HG03280 (cell line): Measurements from ENCODE around the gene MYLK2.

ENCODE experiments used
- ATAC-seq: cut with Tn5 transposase; IDR thresholded peaks from one replicate; pipeline ENCODE4 v1.9.1; 2021; ENCODE audit warnings: mild to moderate bottlenecking, moderate library complexity; ENCODE audit not compliant: unreplicated experiment

Gene MYLK2

GRCh38 chr20:31833931-31834521, 14.9 kb downstream of the MYLK2 start:
- no peak for ATAC-seq

- ATAC-seq = no peak
These were observed 16.4 kb downstream of the MYLK2 start for GRCh38 chr20:31835554-31835953.

- ATAC-seq = peak; percentile 60
These were observed 17.1 kb downstream of the MYLK2 start for GRCh38 chr20:31835977-31836852.

- ATAC-seq = no peak
These were observed 17.9 kb downstream of the MYLK2 start for GRCh38 chr20:31836853-31837608.

- no peak for ATAC-seq
These were observed 18.8 kb downstream of the MYLK2 start for GRCh38 chr20:31837896-31838397.

- no peak for ATAC-seq
These were observed 19.6 kb downstream of the MYLK2 start for GRCh38 chr20:31838646-31839292.

- no peak for ATAC-seq
These were observed 20.8 kb downstream of the MYLK2 start for GRCh38 chr20:31839782-31840487.

GRCh38 chr20:31840906-31841816, 22.0 kb downstream of the MYLK2 start:
- no peak for ATAC-seq

- no peak for ATAC-seq
These were observed 22.8 kb downstream of the MYLK2 start for GRCh38 chr20:31841928-31842327.

- ATAC-seq = no peak
These were observed 23.5 kb downstream of the MYLK2 start for GRCh38 chr20:31842471-31843157.

- ATAC-seq = no peak
These were observed 24.1 kb downstream of the MYLK2 start for GRCh38 chr20:31843288-31843687.

- no peak for ATAC-seq
These were observed 24.7 kb downstream of the MYLK2 start for GRCh38 chr20:31843881-31844280.

- no peak for ATAC-seq
These were observed 25.7 kb downstream of the MYLK2 start for GRCh38 chr20:31844737-31845299.

- no peak for ATAC-seq
These were observed 26.2 kb downstream of the MYLK2 start, which contains the start of gene FOXS1 for GRCh38 chr20:31845300-31845863. TSS of gene FOXS1 (minus strand) at chr20:31845604. CDS start at chr20:31845542, 62 bp downstream.

GRCh38 chr20:31846793-31847138, 27.6 kb downstream of the MYLK2 start:
- ATAC-seq = no peak

GRCh38 chr20:31848088-31848999, 29.2 kb downstream of the MYLK2 start:
- no peak for ATAC-seq
